Activated CD8-positive, alpha-beta memory T cell treated with anti-CD3 and anti-CD28 coated beads, Interleukin-2, amount 10 ng/mL, durations not matched to agents 7 days and 5 days (primary cell): ENCODE data around the gene COL9A2. TPM values are rescaled to one million over a fixed set of nuclear protein-coding genes. Genes with fewer than 3 reads are reported as not detected.

Experiments
- ATAC-seq: fragments of 150-1000 bp; cut with Tn5 transposase; one replicate; pipeline ENCODE4 v1.10.0; 2021; ENCODE audit warnings: moderate library complexity
- CTCF ChIA-PET: fragments of 350-600 bp; sonication (Branson Sonifier 250); formaldehyde crosslinking; loops from one replicate; lab custom pipeline; 2021; ENCODE audit warnings: antibody characterized with exemption; lab: Charles Lee
- DNase-seq: peaks from one replicate; pipeline ENCODE4 v3.0.0-alpha.2; 2020
- H3K27ac Mint-ChIP-seq: one replicate; pipeline ENCODE4 v1.8.0; 2021; ENCODE audit warnings: mild to moderate bottlenecking, mixed read lengths
- H3K27me3 Mint-ChIP-seq: one replicate; pipeline ENCODE4 v1.8.0; 2021; ENCODE audit warnings: mixed read lengths
- H3K36me3 Mint-ChIP-seq: one replicate; pipeline ENCODE4 v1.8.0; 2021; ENCODE audit warnings: mild to moderate bottlenecking, mixed read lengths
- H3K4me1 Mint-ChIP-seq: one replicate; pipeline ENCODE4 v1.8.0; 2021; ENCODE audit warnings: mixed read lengths
- H3K4me3 Mint-ChIP-seq: one replicate; pipeline ENCODE4 v1.8.0; 2021; ENCODE audit warnings: mild to moderate bottlenecking, moderate library complexity, mixed read lengths
- H3K9me3 Mint-ChIP-seq: one replicate; pipeline ENCODE4 v1.8.0; 2022; ENCODE audit warnings: low read depth, mixed read lengths
- total RNA-seq, 2 experiments: library from RNA; stranded (reverse); gene quantifications; one replicate each; pipeline ENCODE4 v1.2.3, GENCODE V29; 2021

The COL9A2 gene
- total RNA-seq = 10 to 100 TPM in 1 of 2 experiments, 1 to 10 TPM in 1; 8.3 to 12.4 TPM

- peak within 1 kb of the TSS; percentile 74 for H3K4me3 Mint-ChIP-seq
- H3K4me1 Mint-ChIP-seq = peaks cover 42% of the 10 kb centered on the region
- peak; percentile 52 for ATAC-seq
- H3K27ac Mint-ChIP-seq = no peak within 1 kb of the TSS
- H3K27me3 Mint-ChIP-seq = peaks cover 25% of the 10 kb centered on the region
- CTCF ChIA-PET = interaction anchor here (0.7 to 9.3 kb wide), 22 partner anchors 15 to 645 kb away, joined by 3 to 106 read pairs (median 6); partner anchors contain the start of genes NT5C1A, RLF, SMAP2 and ZFP69B
- H3K9me3 Mint-ChIP-seq = no peaks in the 10 kb centered on the region
- H3K36me3 Mint-ChIP-seq = peaks cover 1% of the 10 kb centered on the region
- peak; percentile 54 for DNase-seq
Observed at GRCh38 chr1:40316595-40317393, at the start of gene COL9A2. Gene COL9A2, minus strand, starts transcription at chr1:40317286. Its CDS starts 89 bp downstream, at chr1:40317197.

- Mint-ChIP-seq H3K4me3 (no peak overlapping the region), H3K27ac (no peak overlapping the region), H3K27me3 (no peaks in the 10 kb centered on the region), H3K9me3 (peaks cover 9% of the 10 kb centered on the region), H3K4me1 (peaks cover 12% of the 10 kb centered on the region), H3K36me3 (peaks cover 9% of the 10 kb centered on the region)
- DNase-seq = no peak
- no peak for ATAC-seq
- CTCF ChIA-PET = interaction anchor here (0.9 to 2.0 kb wide), 5 partner anchors 19 to 219 kb away, joined by 3 to 11 read pairs (median 3); no protein-coding TSS in a partner anchor
Observed at GRCh38 chr1:40363721-40364120, 46.6 kb upstream of the COL9A2 start.

GRCh38 chr1:40362699-40363098 is 45.6 kb upstream of the COL9A2 start:
- H3K27me3 Mint-ChIP-seq = no peaks in the 10 kb centered on the region
- H3K4me3 Mint-ChIP-seq = no peak overlapping the region
- H3K9me3 Mint-ChIP-seq = peaks cover 14% of the 10 kb centered on the region
- H3K4me1 Mint-ChIP-seq = peaks cover 12% of the 10 kb centered on the region
- ATAC-seq (no peak), DNase-seq (no peak)
- CTCF ChIA-PET = no interaction called here
- peaks cover 17% of the 10 kb centered on the region for H3K36me3 Mint-ChIP-seq
- H3K27ac Mint-ChIP-seq = no peak overlapping the region

GRCh38 chr1:40362199-40362598 is 45.1 kb upstream of the COL9A2 start:
- ATAC-seq (no peak), DNase-seq (no peak)
- Mint-ChIP-seq H3K27ac (no peak overlapping the region), H3K9me3 (peaks cover 14% of the 10 kb centered on the region), H3K36me3 (peaks cover 19% of the 10 kb centered on the region), H3K4me1 (peaks cover 12% of the 10 kb centered on the region), H3K27me3 (no peaks in the 10 kb centered on the region), H3K4me3 (no peak overlapping the region)
- CTCF ChIA-PET = interaction anchor here (1.4 kb wide), 1 partner anchor 24 kb away, joined by 4 read pairs; no protein-coding TSS in a partner anchor

- CTCF ChIA-PET = interaction anchor here (1.4 kb wide), 1 partner anchor 23 kb away, joined by 4 read pairs; no protein-coding TSS in a partner anchor
- no peaks in the 10 kb centered on the region for H3K27me3 Mint-ChIP-seq
- H3K4me1 Mint-ChIP-seq = peaks cover 12% of the 10 kb centered on the region
- ATAC-seq (no peak), DNase-seq (no peak)
- H3K27ac Mint-ChIP-seq = no peak overlapping the region
- H3K36me3 Mint-ChIP-seq = peaks cover 21% of the 10 kb centered on the region
- peaks cover 14% of the 10 kb centered on the region for H3K9me3 Mint-ChIP-seq
- H3K4me3 Mint-ChIP-seq = no peak overlapping the region
Observed at GRCh38 chr1:40361637-40362036, 44.6 kb upstream of the COL9A2 start.

GRCh38 chr1:40361201-40361600 is 44.1 kb upstream of the COL9A2 start:
- Mint-ChIP-seq H3K27me3 (no peaks in the 10 kb centered on the region), H3K36me3 (peaks cover 21% of the 10 kb centered on the region), H3K9me3 (peaks cover 14% of the 10 kb centered on the region), H3K4me3 (no peak overlapping the region), H3K27ac (no peak overlapping the region), H3K4me1 (peaks cover 12% of the 10 kb centered on the region)
- CTCF ChIA-PET = interaction anchor here (1.4 kb wide), 1 partner anchor 23 kb away, joined by 4 read pairs; no protein-coding TSS in a partner anchor
- ATAC-seq (no peak), DNase-seq (no peak)

GRCh38 chr1:40360631-40361030 is 43.5 kb upstream of the COL9A2 start:
- Mint-ChIP-seq H3K27ac (no peak overlapping the region), H3K9me3 (peaks cover 14% of the 10 kb centered on the region), H3K36me3 (peaks cover 21% of the 10 kb centered on the region), H3K27me3 (no peaks in the 10 kb centered on the region), H3K4me3 (no peak overlapping the region), H3K4me1 (peaks cover 12% of the 10 kb centered on the region)
- DNase-seq (no peak), ATAC-seq (no peak)
- CTCF ChIA-PET = interaction anchor here (1.4 kb wide), 1 partner anchor 22 kb away, joined by 4 read pairs; no protein-coding TSS in a partner anchor

GRCh38 chr1:40357625-40358024 is 40.5 kb upstream of the COL9A2 start:
- CTCF ChIA-PET = interaction anchor here (1.8 kb wide), 1 partner anchor 19 kb away, joined by 6 read pairs; no protein-coding TSS in a partner anchor
- peaks cover 7% of the 10 kb centered on the region for H3K4me1 Mint-ChIP-seq
- H3K27me3 Mint-ChIP-seq = no peaks in the 10 kb centered on the region
- H3K27ac Mint-ChIP-seq = no peak overlapping the region
- DNase-seq = no peak
- H3K4me3 Mint-ChIP-seq = no peak overlapping the region
- peaks cover 14% of the 10 kb centered on the region for H3K9me3 Mint-ChIP-seq
- no peak for ATAC-seq
- H3K36me3 Mint-ChIP-seq = peaks cover 19% of the 10 kb centered on the region

- Mint-ChIP-seq H3K9me3 (peaks cover 2% of the 10 kb centered on the region), H3K4me1 (no peaks in the 10 kb centered on the region), H3K27ac (no peak overlapping the region), H3K4me3 (no peak overlapping the region), H3K36me3 (peaks cover 5% of the 10 kb centered on the region), H3K27me3 (no peaks in the 10 kb centered on the region)
- no peak for DNase-seq
- CTCF ChIA-PET = interaction anchor here (2.0 kb wide), 1 partner anchor 15 kb away, joined by 9 read pairs; no protein-coding TSS in a partner anchor
- no peak for ATAC-seq
Observed at GRCh38 chr1:40353082-40353481, 36.0 kb upstream of the COL9A2 start.

GRCh38 chr1:40352126-40352525 is 35.0 kb upstream of the COL9A2 start:
- Mint-ChIP-seq H3K9me3 (no peaks in the 10 kb centered on the region), H3K4me3 (no peak overlapping the region), H3K4me1 (no peaks in the 10 kb centered on the region), H3K27ac (no peak overlapping the region), H3K36me3 (peaks cover 2% of the 10 kb centered on the region), H3K27me3 (no peaks in the 10 kb centered on the region)
- no peak for ATAC-seq
- DNase-seq = no peak
- CTCF ChIA-PET = interaction anchor here (2.0 kb wide), 1 partner anchor 14 kb away, joined by 9 read pairs; no protein-coding TSS in a partner anchor

GRCh38 chr1:40351124-40351523 is 34.0 kb upstream of the COL9A2 start:
- H3K36me3 Mint-ChIP-seq = no peaks in the 10 kb centered on the region
- H3K4me3 Mint-ChIP-seq = no peak overlapping the region
- no peaks in the 10 kb centered on the region for H3K4me1 Mint-ChIP-seq
- H3K9me3 Mint-ChIP-seq = no peaks in the 10 kb centered on the region
- ATAC-seq (no peak), DNase-seq (no peak)
- no peaks in the 10 kb centered on the region for H3K27me3 Mint-ChIP-seq
- CTCF ChIA-PET = interaction anchor here (2.0 to 2.6 kb wide), 2 partner anchors 12 to 13 kb away, joined by 9 read pairs; no protein-coding TSS in a partner anchor
- H3K27ac Mint-ChIP-seq = no peak overlapping the region

GRCh38 chr1:40350391-40350790 is 33.3 kb upstream of the COL9A2 start:
- CTCF ChIA-PET = interaction anchor here (2.6 kb wide), 1 partner anchor 12 kb away, joined by 9 read pairs; no protein-coding TSS in a partner anchor
- H3K4me3 Mint-ChIP-seq = no peak overlapping the region
- H3K27ac Mint-ChIP-seq = no peak overlapping the region
- H3K27me3 Mint-ChIP-seq = no peaks in the 10 kb centered on the region
- no peak for DNase-seq
- H3K36me3 Mint-ChIP-seq = no peaks in the 10 kb centered on the region
- no peak for ATAC-seq
- H3K9me3 Mint-ChIP-seq = no peaks in the 10 kb centered on the region
- no peaks in the 10 kb centered on the region for H3K4me1 Mint-ChIP-seq

GRCh38 chr1:40344597-40344996 is 27.5 kb upstream of the COL9A2 start:
- ATAC-seq (peak; percentile 47), DNase-seq (peak; percentile 49)
- CTCF ChIA-PET = interaction anchor here (0.7 to 1.4 kb wide), 9 partner anchors 9 to 193 kb away, joined by 3 to 7 read pairs (median 3); no protein-coding TSS in a partner anchor
- Mint-ChIP-seq H3K27ac (peak overlapping the region; percentile 57), H3K4me3 (peak overlapping the region; percentile 7), H3K9me3 (no peaks in the 10 kb centered on the region), H3K27me3 (no peaks in the 10 kb centered on the region), H3K4me1 (peaks cover 49% of the 10 kb centered on the region), H3K36me3 (peaks cover 4% of the 10 kb centered on the region)
